HG03521 (cell line): ENCODE data around the gene CEP44.
"Not testable (repeated sequence)": the region's sequence is repeated elsewhere in the genome, so short reads cannot be mapped to it uniquely, and the experiment has no call there.

Experiments used
- ATAC-seq: cut with Tn5 transposase; IDR thresholded peaks from one replicate; pipeline ENCODE4 v1.9.1; 2021; ENCODE audit warnings: mild to moderate bottlenecking, moderate library complexity; ENCODE audit not compliant: unreplicated experiment

The CEP44 gene

DNA sequence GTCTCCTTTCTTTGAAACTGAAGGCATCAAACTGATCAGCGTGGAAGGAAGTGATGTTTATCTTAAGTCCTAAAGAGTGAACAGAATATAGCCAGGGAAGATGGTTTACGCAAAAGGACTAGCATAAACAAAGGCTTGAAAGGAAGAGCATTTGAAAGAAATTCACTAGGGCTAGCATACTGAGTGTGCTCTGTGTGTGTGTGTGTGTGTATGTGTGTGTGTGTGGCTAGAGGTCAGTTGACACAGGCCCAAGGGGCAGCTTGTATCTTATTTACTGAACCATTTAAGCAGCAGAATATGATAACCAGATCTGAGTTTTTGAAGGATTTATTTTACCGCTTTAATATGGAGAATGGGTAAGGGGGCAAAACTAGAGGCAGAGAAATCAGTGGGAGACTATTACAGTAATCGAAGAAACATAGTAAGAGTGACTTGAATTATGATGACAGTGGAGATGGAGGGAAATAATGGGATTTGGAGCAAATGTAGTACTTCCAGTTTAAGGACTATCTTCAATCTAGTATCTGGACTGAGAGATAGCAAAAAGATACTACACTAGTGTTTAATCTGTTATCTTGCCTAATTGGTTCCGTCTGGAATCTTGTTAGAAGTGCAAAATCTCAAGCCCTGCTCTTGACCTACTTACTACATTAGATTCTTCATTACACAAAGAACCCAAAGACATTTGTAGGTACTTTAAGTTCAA lies 36.9 kb downstream of the CEP44 start:
- ATAC-seq: no peak

GRCh38 chr4:174324236-174324635 lies 40.5 kb downstream of the CEP44 start:
- ATAC-seq: no peak

DNA sequence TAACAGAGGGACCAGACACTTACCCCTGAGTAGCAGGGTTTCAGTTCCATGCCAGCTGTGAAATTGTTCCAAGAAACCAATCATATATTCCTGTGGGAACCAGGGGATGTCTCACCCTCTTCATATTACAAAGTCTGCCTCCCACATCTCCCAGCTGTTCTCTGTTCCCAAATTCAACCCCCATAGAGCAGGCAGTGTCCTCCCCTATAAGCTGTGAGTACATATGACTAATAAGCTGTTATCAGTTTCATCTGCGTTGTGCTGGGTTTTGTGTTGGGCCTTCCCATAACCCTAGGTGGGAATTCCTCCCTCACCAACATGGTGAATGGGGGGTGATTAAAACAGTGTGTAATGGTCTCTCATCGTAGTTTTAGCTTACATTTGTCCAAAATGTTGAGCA lies 41.0 kb downstream of the CEP44 start:
- ATAC-seq: no peak

GRCh38 chr4:174332741-174333493 lies 49.2 kb downstream of the CEP44 start:
- no peak for ATAC-seq

GRCh38 chr4:174334628-174335027 lies 50.9 kb downstream of the CEP44 start:
- ATAC-seq: peak; percentile 97

DNA sequence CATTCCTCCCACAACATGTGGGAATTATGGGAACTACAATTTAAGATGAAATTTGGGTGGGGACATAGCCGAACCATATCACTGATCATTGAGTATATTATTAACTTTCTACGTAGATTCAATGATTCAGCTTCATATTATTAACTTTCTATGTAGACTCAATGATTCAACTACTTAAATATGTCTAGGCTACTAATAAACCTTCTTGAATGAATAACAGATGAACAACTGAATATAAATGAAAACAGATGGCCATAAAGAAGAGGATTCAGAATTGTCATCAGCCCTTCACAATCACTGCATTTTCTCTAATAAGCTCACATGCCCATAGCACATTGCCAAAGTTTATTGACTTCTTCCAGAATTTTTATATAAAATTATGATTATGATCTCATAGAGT lies 57.0 kb downstream of the CEP44 start:
- no peak for ATAC-seq

- ATAC-seq: no peak
Measured at GRCh38 chr4:174349156-174349555, 65.4 kb downstream of the CEP44 start.

DNA sequence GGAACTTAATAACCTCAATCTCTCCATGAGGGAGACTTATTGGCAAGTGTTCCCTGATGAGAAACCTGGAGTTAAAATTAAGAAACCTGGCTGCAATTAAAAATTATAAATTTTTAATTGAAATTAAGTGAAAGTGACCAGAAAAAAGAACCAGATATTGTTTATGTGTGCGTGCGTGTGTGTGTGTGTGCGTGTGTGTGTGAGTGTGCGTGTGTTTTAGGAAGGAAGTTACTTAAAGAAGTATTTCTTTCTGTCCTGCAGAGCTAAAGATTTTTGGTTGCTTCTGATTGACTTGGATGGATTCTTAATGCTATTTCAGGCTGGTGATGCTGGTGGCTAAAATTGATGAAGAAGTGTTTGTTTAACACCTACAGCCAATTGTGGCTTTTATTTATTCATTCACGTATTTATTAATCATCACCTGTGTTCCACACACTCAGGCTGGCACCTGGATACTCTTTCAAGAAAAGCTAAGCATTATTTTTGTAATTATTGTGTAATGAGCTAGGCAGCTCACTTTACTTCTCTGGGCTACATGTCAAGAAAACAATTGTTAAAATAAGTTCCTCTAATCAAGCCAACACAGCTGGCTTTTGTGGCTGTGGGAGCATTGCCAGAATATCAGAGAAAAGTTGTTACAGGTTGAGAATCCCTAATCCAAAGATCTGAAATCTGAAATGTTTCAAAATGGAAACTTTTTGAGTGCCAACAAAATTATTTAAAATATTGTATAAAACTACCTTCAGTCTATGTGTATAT lies 68.5 kb downstream of the CEP44 start:
- ATAC-seq: no peak

DNA sequence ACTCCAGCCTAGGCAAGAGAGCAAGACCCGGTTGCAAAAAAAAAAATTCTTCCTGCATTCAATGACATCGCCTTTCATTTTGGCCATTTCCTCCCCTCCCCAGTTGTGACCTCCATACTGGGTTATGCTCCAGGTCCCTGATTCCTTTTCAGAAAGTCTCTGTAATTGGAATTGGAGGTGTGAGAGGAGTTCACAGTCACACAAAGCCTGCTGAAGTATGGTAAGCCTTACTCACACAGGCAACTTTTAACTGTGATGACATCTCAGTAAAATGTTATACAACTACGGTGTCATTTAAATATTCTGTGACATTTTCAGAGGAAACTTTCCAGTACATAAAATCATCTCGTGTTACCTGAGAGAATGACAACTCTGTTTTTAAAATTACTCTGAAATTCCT lies 73.6 kb downstream of the CEP44 start:
- ATAC-seq: no peak

DNA sequence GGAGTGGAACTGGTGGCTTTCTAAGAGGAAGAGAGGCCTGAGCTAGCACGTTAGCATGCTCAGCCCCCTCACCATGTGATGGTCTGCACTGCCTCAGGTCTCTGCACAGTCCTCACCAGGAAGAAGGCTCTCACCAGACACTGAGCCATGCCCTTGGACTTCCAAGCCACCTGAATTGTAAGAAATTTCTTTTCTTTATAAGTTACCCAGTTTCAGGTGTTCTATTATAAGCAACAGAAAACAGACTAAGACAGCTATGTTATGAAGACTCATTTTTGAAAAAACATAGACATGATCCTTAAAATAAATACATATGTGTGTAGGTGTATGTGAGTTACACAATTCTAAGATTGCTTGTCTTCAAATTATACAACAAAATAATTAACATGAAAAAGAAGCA lies 74.7 kb downstream of the CEP44 start:
- peak; percentile 39 for ATAC-seq

GRCh38 chr4:174358829-174359228 lies 75.1 kb downstream of the CEP44 start:
- peak; percentile 98 for ATAC-seq

GRCh38 chr4:174362340-174362739 lies 78.6 kb downstream of the CEP44 start:
- no peak for ATAC-seq

- not testable (repeated sequence) for ATAC-seq
Measured at GRCh38 chr4:174363782-174364181, 80.1 kb downstream of the CEP44 start.

- no peak for ATAC-seq
Measured at GRCh38 chr4:174365018-174365587, 81.4 kb downstream of the CEP44 start.

- no peak for ATAC-seq
Measured at GRCh38 chr4:174369985-174370384, 86.3 kb downstream of the CEP44 start.

DNA sequence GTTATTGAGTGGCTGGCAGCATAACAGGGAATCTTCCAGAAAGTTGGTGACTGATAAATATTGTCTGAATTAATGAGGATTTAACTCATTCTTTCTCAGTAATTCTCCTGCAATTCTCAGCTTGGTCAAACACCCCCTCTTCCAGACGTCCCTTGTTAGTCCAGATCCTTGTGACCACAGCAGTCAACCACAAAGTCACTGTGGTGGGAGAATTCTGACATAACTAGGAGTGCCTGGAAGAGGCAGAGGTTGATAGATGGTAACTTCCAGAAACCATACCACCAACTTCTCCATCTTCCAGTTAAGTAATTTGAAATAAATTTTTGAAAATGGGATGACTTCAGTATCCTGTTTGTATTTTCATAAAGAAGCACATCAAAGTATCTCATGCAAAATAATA lies 90.1 kb downstream of the CEP44 start:
- no peak for ATAC-seq

GRCh38 chr4:174375422-174375821 lies 91.7 kb downstream of the CEP44 start:
- no peak for ATAC-seq

DNA sequence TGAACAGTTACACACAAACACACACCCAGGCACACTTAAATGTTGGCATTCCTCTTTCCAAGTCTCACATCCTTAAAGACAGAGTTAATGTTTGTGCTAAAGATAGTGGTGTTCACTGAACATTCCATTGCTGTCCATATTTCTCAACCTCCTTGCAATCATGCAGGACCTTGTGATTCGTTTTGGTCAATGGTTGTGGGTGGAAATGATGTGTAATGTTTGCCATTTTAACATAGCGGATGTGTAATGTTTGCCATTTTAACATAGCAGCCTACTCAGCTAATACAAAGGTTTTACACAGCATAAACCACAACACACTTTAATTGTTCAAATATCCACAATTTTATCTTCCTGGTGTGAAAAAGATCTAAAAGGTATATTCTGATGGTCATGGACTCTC lies 93.9 kb downstream of the CEP44 start:
- no peak for ATAC-seq

- ATAC-seq: no peak
Measured at GRCh38 chr4:174378951-174379350, 95.2 kb downstream of the CEP44 start.

GRCh38 chr4:174380206-174380605 lies 96.5 kb downstream of the CEP44 start:
- not testable (repeated sequence) for ATAC-seq

GRCh38 chr4:174380699-174381439 lies 97.2 kb downstream of the CEP44 start:
- ATAC-seq: no peak
